HG02571 (cell line): ENCODE measurements around the gene CDC42SE2.
A peak's percentile ranks its signal among the peaks of the same experiment; 100 is the strongest.
"Not testable (repeated sequence)": the region's sequence is repeated elsewhere in the genome, so short reads cannot be mapped to it uniquely, and the experiment has no call there.

ENCODE experiments used
- ATAC-seq: cut with Tn5 transposase; IDR thresholded peaks from one replicate; pipeline ENCODE4 v1.9.1; 2021; ENCODE audit warnings: mild to moderate bottlenecking, moderate library complexity; ENCODE audit not compliant: unreplicated experiment

CDC42SE2 gene

GRCh38 chr5:131250751-131251475 lies 12.9 kb upstream of the CDC42SE2 start:
- ATAC-seq = no peak

GRCh38 chr5:131252824-131253171 lies 11.1 kb upstream of the CDC42SE2 start:
- peak; percentile 78 for ATAC-seq

GRCh38 chr5:131254025-131254424 lies 9.8 kb upstream of the CDC42SE2 start:
- ATAC-seq = not testable (repeated sequence)

- ATAC-seq = no peak
Measured at GRCh38 chr5:131254741-131255140, 9.1 kb upstream of the CDC42SE2 start.

GRCh38 chr5:131256507-131256823 lies 7.4 kb upstream of the CDC42SE2 start:
- no peak for ATAC-seq

GRCh38 chr5:131258733-131259132 lies 5.1 kb upstream of the CDC42SE2 start:
- no peak for ATAC-seq

GRCh38 chr5:131259326-131259725 lies 4.5 kb upstream of the CDC42SE2 start:
- ATAC-seq = no peak

GRCh38 chr5:131260895-131261294 lies 3.0 kb upstream of the CDC42SE2 start:
- ATAC-seq = no peak

- ATAC-seq = no peak
Measured at GRCh38 chr5:131261483-131261882, 2.4 kb upstream of the CDC42SE2 start.

GRCh38 chr5:131262953-131263541 lies 806 bp upstream of the CDC42SE2 start:
- ATAC-seq = peak; percentile 2

GRCh38 chr5:131264451-131265099 lies 722 bp downstream of the CDC42SE2 start:
- no peak for ATAC-seq

GRCh38 chr5:131265311-131265803 lies 1.5 kb downstream of the CDC42SE2 start:
- peak; percentile 22 for ATAC-seq

GRCh38 chr5:131266370-131267060 lies 2.7 kb downstream of the CDC42SE2 start:
- ATAC-seq = no peak

- ATAC-seq = no peak
Measured at GRCh38 chr5:131268758-131269370, 5.0 kb downstream of the CDC42SE2 start.

- ATAC-seq = no peak
Measured at GRCh38 chr5:131270809-131271208, 7.0 kb downstream of the CDC42SE2 start.

GRCh38 chr5:131271888-131272287 lies 8.0 kb downstream of the CDC42SE2 start:
- ATAC-seq = not testable (repeated sequence)

- no peak for ATAC-seq
Measured at GRCh38 chr5:131272307-131272706, 8.5 kb downstream of the CDC42SE2 start.

GRCh38 chr5:131272724-131273123 lies 8.9 kb downstream of the CDC42SE2 start:
- ATAC-seq = no peak

- no peak for ATAC-seq
Measured at GRCh38 chr5:131274326-131275063, 10.6 kb downstream of the CDC42SE2 start.

GRCh38 chr5:131276072-131276471 lies 12.2 kb downstream of the CDC42SE2 start:
- no peak for ATAC-seq
